NCI-H226 (cell line): ENCODE measurements around the gene TMEM184A.
A peak's percentile ranks its signal among the peaks of the same experiment; 100 is the strongest.

ENCODE experiments used
- DNase-seq: peaks from one replicate; pipeline ENCODE4 v3.0.0-alpha.2; 2015

Gene TMEM184A

DNA sequence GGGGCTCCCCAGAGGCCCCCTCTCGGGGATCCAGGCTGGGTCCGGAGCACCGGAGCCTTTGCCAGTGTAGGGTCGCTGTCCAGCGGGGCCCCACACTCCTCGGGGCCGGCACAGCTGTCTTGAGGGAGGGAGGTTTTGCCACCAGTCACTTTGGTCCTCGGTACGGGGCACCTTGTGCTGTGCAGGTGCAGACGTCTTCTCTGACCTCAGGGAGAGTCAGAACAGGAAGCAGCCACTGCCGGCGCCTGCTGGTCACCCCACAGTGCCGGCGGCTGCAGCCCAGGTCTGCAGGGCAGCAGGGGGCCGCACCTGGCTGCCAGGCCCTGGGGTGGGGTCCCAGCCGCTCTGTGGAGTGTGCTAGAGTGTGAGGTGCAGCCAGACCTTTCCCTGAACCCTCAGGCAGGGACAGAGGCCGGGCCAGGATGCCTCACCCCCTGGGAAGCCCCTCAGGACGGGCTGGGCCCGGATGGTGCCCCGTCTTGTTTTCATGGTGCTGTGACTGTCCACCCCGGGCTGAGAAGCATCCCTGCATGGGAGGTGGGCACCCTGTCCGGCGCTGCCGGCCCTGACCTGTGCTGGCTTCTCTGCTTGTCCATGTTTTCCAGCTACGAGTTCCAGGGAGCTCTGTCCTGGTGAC lies 17.3 kb downstream of the TMEM184A start:
- DNase-seq = no peak

DNA sequence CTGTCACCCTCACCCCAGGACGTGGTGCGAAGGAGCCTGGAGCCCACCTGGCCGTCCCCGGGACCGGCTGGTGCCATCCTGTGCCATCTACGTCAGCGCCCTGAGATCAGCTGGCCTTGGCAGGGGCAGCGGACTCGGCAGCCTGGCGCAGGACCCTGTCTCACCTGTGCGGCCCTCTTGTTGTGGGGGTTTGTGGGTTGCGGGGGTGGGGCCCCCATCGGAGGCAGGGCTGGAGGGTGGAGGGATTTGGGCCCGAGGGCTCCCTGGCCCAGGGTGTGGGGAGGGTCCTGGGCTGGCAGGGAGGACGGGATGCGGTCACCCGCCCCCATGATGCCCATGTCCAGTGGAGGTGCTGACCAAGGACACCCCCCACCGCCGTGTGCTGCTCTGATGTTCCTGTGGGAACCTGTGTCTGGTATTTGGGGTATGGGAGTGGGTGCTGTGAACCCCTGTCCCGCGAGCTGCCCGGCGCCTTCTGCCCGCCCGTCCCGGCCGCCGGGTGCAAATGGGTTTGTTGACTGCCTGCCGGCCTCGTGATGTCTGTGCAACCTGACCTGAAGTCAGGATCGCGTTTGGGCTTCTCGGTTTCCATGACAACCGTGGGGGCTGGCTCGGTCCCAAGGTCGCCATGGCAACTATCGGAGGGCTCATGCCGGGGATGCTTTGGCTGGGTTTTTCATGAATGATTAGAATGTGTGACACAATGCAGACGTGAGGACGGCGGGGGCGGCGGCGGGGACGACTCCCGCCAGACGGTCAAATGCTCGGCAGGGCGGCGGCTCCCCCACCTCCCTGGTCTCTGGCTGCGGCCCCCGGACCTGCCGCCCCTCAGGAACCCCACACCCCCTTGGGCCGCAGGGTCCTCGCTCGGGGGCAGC lies 18.2 kb downstream of the TMEM184A start:
- peak; percentile 100 for DNase-seq

DNA sequence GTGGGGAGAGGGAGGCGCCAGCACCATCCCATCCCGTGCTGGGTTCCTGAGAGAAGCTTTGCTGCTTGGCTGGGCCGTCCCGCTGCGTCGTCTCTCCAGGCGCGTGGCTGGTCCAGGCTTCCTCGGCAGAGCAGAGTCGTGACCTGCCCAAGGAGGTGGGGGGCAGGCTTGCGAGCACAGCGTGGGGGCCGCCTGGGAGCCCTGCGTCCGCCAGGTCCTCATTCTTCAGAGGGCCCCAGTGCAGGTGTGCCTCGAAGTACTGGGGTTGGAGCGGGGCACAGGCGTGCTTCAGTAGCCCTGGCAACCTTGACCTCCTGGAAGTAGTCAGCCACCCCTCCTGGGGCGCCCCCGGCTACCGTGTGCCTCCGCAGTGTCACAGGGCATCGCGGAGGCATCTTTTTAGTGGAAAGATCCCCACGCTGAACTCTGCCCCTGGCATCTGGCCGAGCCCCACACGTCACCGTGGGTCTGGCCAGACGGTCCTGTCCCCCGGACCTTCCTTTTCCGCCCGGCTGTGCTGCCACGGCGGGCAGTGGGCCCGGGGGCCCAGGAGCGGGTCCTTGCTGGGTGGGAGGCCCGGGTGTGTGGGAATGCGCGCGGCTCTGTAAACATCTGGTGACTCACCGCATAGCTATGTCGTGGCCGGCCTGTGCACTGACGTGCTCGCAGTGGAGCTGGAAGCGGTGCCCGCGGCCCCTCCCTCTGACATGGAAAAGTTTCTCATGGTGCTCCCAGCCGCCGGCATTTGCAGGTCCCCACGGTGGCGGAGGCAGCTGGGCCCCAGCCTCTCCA lies 19.1 kb downstream of the TMEM184A start:
- DNase-seq = peak; percentile 100

DNA sequence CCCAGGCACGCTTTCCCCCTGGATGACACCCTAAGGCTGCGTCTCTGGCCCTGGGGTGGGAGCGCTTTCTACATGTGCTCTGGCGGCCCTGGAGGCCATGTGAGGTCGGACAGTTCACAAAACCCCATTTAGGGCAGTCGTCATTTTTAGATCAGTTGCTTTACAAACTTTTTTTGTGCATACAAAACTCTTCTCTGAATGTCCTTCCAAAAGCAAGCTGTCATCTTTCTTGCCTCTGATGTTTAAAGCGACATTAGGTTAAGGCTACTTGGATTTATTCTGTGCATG lies 19.6 kb downstream of the TMEM184A start:
- DNase-seq = no peak

DNA sequence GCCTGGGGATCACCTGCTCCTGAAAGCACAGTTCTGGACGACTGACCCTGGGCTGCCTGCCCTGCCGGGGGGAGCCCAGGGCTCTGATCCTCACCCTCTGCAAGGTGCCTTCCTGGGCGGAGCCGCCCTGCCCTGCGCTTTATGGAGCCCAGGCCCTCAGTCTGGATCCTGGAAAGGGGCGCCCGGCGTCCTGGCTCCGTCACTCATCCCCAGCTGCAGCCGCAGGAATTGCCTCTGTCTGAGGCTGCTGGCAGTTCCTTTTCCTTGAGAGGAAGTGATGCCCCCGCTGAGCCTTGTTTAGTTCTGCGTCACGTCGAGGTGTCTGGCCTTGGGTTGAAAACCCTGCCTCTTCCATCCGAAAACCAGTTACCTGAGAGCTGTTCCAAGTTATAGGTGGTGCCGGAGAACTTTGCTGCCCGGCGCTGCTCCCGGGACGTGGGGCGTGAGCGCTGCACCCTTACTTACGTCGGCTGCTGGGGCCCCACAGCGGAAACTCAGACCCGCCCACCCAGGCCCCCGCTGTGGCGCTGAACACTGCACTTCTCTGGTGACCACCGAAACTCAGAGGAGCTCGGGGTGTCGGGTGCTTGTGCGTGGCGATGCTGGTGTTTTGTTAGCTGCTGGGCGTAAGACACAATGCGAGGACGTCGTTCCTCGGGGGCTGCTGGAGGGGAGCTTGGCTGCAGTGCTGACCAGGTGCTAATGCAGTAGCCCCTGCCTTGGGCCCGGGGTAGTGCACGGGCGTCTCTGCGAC lies 20.1 kb downstream of the TMEM184A start:
- DNase-seq = no peak

DNA sequence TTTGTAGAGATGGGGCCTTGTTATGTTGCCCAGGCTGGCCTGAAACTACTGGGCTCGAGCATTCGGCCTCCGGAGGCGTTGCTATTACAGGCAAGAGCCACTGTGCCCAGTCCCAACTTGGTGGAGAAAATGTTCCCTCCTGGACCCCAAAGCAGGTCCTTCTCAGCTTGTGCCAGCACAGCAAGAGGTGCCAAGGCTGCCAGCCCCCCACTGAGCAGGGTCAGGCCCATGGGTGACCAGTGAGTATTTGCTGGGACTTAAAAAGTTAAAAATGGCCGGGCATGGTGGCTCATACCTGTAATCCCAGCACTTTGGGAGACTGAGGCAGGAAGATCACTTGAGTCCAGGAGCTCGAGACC lies 20.9 kb downstream of the TMEM184A start:
- no peak for DNase-seq

DNA sequence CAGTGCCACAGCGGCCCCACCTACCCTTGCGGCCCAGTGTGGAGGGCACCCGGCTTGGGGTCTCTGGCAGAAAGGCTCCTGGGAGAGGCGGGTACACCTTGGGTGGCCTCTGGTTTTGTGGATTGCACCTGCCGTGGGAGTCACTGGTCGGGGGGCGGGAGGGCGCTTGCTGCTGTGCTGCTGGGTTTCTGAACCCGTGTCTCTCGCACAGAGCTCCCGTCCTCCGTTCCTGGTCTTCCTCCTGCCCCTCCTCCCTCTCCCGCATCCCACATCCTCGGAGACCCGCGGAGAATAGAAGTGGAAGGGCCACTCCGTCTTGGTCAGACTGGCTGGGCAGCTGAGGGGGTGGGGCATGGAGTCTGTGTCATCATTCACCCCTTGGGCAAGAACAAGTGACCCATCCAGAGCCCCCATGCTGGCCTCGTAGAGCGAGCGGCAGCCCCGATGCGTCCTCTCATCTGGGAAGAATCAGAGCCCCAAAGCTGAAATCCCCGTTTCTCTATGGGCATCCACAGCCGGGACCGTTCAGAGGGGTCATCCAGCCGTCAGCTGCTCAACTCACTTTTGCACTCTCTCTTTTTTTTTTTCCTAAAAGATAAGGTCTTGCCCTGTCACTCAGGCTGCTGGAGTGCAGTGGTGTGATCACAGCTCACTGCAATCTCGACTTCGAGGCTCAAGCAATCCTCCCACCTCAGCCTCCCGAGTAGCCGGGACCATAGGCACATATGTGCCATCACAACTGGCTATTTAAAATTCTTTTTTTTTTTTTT lies 21.5 kb downstream of the TMEM184A start:
- no peak for DNase-seq

DNA sequence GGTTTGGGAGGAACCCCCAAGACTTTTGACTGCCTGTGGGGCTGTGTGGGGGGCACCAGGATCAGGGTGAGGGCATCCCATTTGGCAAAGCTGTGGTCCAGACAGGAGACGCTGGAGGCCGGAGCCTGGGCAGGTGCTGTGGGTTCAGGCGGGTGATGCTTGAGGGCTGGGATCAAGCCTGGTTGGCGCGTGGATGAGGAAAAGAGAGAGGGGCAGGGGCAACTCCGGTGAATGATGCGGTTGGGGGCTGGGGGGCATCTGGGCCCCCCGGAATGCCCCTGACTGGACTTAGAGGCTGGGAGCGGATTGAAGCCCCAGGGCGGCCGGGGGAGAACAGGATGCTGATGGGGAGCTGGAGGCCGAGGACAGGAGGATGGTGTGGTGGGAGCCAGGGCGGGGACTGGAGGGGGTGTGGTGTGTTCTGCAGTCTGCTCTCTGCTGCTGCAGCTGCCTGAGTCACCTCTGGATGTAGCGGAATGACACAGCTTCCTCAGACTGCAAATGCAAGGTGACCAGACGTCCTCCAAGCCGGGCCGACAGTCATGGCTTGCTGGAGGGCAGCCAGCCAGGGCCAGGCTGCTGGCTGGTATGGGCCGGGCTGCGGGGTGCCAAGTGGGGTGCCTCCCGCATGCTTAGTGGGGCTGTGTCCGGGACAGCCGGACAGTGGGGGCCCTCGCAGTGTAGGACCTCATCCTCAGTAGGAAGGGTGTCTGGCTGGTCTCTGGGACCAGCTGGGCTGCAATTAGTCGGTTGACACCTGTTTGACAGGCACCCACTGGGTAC lies 22.3 kb downstream of the TMEM184A start:
- peak; percentile 94 for DNase-seq

DNA sequence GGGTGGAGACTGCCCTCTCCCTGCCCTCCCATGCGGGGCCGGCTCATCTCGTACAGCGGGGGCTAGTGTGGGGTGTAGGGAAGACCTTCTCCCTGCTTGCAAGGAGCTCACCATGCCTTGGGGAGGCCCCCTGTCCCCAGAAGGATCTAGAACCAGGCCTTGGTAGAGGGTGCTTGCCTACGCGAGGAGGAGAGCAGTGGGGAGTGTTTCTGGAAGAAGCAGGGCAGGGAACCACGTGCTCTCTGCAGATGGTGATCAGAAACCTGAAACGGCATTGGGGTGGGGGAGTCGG lies 22.8 kb downstream of the TMEM184A start:
- no peak for DNase-seq

DNA sequence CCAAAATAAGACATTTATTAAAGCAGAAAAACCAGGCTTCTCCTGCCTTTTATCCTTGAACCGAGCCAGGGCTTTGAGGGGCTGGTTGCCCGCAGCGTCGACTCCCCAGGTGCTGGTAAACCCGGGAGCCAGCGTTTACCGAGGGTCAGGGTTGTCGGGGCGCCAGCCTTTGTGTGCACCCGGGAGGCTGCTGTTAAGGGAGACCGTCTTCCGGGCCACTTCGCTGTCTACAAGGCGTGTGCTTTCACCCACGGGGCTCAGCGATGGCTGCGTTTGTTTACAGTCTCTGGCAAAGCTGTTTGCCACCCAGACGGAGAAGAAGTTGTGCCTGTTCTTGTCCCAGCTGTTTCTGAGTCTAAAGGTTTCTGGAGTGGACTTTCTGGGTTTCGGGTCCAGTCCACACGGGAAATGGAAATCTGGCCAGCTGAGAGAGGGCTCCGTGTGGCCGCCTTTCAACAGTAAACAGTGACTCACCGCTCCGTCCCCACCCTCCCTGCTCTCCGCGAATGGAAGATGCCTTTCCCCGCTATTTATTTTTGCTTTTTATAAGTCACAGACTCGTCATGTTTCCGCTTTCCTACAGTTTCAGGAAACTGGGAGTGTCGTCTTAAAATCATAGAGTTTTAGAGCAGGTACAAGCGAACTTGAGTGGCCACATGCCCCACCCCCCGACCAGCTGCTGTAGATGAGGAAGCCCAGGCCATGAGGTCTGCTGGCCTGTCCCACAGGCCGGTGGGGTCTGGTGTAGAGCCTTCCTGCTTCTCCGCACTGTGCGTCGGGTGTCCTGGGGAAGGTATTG lies 23.4 kb downstream of the TMEM184A start:
- peak; percentile 96 for DNase-seq

DNA sequence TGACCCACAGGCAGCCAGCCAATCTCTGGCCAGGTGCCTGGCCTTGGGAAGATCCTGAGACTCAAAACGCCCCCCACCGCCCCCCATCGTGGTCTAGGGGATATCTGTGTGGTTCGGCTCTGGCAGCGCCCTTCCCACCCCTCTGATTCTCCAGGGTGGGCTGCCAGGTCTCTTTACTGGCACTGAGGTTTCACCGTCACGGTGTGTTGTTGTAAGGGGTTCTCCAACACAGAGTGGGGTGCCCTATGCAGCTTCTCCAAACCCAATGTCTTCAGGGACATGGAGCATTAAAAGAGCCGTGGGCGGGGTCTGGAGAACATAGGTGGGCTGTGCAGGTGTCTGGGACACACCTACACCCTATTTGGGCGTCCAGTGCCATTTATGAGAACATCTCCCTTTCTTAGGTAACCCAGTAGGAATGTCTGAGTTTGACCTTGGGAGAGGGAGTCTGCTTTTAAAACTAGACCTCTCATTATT lies 24.0 kb downstream of the TMEM184A start:
- no peak for DNase-seq

DNA sequence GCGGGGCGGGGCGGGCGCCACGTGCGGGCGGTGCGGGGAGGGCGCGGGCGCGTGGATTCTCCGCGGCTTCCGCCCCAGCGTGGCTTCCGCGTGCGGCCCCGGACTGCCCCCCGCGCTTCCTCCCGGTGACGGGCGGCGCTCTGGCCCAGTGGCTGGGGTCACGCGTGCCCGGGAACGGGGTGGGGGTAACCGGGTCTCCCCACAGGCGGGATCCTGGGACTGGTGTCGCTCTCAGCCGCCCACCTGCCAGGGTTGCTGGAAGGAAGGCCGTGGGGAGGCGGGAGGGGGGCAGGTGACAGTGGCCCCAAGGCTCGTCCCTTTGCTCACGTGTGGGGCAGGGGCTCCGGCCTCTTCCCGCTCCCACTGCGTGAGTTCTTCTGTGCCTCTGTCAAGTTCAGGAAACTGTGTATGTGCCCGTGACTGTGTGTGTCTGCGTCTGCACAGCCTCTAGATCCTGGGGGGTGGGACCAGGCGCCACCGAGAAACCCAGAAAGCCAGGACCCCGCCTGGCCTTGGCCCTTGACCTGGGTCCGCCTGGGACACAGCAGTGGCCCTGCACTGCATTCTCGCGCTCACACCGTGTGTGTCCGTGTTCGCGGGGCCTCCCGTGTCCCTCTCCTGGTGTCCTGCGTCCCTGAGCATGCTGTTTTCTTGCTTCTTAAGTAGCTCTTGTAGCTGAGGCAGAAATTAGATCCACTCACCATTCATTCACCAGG lies 24.6 kb downstream of the TMEM184A start:
- DNase-seq = no peak

DNA sequence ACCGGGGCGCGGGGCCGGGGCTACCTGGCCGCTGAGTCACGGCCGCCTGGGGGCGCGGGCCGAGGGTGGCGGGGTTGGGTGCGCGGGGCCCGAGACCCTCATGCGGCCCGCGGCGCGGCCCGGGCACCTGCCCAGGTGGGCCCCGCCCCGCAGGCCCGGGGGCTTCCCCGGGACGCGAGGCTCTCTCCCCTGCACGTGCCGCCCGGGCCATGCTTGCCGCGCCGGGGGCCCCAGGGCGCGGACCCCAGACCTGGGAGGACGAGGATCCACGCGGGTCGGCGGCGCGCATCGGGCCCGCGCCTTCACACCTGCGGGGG lies 25.1 kb downstream of the TMEM184A start:
- no peak for DNase-seq

DNA sequence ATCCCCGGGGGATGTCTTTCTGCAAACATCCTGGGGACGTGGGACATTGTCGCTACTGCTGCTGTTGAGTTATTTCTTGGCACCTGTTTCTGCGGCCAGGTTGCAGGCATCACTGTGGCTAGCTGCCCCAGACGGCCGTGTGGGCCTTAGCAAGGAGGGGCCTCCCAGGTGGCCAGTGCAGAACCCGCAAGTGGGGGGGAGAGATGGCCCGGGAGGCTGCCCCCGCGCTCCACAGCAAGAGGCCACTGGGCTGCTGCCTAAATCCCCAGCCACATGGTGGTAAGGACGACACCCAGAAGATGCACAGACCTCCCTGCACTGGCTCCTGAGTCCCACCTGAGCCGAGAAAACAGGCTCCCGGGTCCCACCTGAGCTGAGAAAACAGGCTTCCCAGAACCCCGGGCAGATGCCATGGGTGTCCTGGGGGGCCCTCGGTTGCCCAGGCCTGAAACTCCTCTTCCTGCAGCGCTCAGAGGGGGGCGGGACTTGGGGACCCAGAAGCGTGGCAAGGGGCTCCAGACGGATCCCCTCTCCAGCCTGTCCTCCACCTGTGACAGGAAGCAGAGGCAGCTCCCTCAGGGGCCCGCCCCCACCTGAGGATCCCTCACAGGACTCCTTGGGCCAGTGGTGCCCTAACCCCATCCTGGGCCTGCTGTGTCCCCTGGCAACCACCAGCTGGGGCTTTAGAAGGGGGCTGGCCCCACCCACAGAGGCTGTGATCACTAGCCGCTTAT lies 26.5 kb downstream of the TMEM184A start:
- DNase-seq = no peak

DNA sequence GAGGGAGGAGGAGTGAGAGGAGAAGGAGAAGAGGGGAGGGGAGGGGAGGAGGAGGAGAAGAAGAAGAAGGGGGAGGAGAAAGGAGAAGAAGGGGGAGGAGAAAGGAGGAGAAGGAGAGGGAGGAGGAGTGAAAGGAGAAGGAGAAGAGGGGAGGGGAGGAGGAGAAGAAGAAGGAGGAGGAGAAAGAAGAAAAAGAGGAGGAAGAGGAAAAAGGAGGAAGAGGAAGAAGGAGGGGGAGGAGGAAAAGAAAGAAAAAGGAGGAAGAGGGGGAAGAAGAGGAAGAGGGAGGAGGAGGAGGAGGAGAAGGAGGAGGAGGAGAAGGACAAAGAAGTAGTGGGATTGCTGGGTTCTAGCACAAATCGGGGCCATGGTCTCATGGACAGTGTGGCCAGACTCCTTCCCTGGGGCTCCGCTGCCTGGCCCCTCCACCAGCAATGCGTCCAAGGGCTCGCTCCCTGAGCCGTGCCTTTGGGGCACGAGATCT lies 29.7 kb downstream of the TMEM184A start:
- no peak for DNase-seq

DNA sequence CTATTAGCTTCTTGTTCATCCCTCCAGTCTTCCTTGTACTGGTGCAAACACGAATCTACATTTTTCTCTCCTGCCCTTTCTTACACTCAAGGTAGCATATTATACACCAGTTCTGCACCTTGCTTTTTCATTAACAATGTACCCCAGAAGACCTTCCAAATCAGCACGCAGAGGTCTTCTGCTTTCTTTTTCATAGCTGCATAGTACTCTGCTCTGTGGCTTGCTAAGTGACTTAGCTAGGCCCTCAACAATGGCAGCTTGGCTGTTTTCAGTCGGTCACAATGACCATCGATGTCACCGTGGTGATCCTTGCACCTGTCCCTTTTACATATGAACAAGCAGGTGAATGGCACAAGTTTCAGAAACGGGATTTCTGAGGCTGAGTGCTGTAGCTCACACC lies 30.6 kb downstream of the TMEM184A start:
- DNase-seq = no peak

DNA sequence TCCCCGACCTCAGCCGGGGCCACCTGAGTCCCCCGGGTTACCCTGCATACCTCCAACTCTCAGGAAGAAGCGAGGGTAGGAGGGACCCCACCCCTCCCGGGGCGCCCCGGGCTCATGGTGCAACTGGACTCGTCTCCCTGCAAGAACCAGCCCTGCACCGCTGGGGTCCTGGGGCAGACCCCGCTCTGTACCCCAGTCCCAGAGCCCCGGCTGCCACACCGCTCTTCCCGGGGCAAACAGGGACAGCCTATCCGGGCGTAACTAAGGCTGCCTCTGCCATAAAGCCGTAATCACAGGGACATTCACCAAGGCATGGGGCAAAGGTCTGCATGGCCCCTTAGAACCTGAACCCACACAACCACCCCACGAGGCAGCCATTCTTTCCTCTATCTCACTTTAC lies 32.2 kb downstream of the TMEM184A start:
- no peak for DNase-seq

DNA sequence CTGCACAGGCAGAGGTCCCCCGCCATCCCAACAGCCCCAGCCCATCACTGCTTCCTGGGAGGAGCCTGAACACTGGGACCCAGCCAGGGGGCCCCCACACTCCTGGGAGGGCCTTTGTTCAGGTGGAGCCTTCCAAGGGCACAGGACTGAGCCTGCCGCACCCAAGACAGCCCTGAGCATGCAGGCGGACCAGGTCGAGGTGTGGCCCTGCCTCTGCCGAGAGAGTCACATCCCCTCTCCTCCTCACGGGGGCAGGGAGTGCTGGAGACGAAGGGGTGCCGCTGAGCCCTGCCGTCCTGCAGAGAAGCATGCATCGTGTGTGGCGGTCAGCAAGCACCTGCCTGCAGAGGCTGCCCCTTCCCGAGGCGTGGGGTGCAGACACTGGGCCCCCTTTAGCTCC lies 32.8 kb downstream of the TMEM184A start:
- DNase-seq = no peak

DNA sequence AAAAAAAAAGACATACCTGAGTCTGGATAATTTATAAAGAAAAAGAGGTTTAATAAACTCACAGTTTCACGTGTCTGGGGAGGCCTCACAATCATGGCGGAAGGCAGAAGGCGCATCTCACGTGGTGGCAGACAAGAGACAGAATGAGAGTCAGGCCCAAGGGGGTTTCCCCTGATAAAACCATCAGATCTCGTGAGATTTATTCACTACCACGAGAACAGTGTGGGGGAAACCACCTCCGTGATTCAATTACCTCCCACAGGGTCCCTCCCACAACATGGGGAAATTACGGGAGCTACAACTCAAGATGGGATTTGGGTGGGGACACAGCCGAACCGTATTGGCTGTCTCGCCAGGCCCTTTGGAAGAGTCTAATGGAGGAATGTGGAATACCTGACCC lies 34.5 kb downstream of the TMEM184A start:
- no peak for DNase-seq
